ENCODE results near the gene FBXW4.

Gene FBXW4

DNA sequence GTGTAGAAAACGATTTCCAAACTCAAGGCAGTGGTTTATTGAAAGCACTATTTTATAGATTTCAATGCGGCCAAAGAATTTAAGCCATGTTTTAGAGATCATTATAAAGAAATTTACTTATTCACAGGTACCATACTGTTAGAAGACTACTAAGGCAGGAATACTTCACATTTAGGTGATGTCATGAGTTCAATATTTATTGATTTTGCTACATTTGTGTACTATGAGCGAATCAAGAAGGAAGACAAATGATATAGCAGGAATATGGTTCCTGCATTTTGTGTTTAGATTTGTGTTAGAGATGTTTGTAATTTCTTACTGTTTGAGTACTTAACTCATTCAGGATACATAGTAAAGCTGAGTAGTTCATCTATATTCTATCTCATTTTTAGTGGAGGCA lies 1.7 kb upstream of the FBXW4 start:
- no peak for DNase-seq (ENCODE audit: low read depth in 2 of 2)

DNA sequence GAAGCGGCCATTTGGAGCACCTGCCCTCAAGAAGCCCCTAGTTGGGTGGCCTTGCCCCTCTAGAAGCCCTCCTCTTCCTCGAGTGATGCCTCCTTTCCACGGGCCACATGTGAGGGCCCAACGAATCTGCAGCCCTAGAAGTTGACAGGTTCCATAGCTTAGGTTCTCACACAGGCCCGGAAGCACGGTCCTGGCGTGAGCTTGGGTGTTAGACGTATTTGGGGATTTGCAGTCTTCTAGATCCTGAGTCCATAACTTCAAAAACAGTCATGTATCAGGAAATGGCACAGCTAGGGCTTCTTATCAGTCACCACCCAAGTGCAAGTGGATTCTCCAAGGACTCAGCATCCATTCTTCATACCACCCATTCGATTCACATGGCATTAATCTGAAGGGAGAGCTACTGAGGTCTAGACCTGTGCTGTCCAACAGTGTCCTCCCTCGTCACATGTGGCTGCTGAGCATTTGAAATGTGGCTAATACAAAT lies 477 bp upstream of the FBXW4 start:
- no peak for DNase-seq (ENCODE audit: low read depth in 2 of 2)

DNA sequence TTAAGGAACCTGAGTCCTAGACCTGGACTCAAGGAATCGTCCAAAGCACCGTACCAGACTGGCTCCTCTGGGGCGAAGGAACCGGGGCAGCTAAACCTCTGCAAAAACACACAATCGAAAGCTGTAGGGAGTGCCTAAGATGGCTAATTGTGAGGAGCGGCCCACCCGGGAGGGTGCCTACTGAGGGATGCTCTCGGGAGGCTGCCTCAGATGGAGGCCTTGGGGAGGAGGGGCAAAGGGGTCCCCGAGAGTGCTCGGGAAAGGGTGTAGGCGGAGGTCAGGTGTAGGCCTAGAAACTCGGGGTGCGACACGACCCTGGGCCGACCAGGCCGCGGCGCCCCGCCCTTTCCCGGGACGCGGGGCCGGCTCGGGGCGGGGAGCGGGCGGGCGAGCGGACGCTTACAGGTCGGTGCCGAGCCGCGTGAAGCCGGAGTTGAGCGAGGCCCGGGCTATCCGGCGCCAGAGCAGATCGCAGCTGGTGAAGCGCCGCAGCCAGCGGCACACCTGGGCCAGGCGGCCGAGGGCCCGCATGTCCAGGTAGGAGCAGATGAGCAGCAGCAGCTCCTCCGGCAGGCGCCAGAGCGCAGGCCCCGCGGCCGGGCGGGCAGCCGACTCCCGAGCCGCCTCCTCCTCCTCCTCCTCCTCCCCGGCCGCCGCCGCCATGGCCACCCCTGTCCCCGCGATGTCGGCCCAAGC lies 844 bp downstream of the FBXW4 start:
- DNase-seq (ENCODE audit: low read depth in 2 of 2): peak; percentile 52 to 64

DNA sequence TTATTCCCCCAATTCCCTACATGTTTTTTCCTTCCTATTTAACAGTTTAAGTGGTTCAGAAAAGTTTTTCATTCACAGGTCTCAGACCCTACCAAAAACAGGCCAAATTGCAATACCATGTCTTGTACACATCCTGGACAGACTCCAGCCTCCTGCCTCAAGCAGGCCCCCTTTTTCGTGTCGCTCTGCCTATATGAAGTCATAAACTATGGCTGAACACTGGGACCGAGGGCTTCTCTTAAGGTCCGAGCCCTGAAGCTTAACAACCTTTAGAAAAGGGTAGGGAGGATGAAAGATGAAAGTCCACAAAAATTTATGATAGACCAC lies 1.4 kb downstream of the FBXW4 start:
- DNase-seq (ENCODE audit: low read depth in 2 of 2): no peak

DNA sequence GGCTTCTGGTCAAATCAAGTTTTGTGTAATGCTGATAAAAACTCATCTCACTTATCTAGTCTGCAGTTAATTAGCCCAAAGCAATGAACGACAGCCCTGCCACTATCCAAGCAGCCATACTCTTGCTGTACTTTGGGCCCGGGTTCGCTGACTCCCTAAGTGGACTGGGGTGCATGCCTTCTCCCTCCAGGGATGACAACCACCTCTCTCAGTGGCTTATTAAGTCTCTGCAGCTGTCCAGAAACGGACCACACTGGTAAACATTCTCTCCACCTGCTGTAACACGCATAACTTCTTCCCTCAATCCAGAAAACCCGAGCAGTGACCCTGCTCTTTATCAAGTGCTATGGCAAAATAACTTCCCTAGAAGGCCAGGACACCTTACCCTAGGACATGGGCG lies 3.9 kb downstream of the FBXW4 start:
- DNase-seq (ENCODE audit: low read depth in 2 of 2): no peak

DNA sequence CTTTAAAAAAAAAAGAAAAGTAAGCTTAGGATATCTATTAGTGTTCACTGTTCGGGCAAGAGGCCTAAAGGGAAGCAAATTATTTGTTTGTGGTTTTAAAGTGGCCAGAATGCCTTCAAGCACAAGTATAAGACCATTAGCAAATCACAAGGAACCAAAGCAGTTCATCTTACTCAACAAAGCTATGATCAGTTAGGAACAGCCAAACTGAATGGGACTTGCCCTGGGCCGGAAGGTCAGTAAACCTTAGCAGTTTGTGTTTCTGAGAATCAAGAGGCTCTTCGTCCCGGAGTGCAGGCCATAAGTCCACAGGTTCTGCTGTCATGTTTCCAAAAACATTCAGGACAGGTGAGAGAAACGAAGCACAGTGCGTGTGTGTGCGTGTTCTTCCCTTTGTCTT lies 4.5 kb downstream of the FBXW4 start:
- DNase-seq (ENCODE audit: low read depth in 2 of 2): no peak

DNA sequence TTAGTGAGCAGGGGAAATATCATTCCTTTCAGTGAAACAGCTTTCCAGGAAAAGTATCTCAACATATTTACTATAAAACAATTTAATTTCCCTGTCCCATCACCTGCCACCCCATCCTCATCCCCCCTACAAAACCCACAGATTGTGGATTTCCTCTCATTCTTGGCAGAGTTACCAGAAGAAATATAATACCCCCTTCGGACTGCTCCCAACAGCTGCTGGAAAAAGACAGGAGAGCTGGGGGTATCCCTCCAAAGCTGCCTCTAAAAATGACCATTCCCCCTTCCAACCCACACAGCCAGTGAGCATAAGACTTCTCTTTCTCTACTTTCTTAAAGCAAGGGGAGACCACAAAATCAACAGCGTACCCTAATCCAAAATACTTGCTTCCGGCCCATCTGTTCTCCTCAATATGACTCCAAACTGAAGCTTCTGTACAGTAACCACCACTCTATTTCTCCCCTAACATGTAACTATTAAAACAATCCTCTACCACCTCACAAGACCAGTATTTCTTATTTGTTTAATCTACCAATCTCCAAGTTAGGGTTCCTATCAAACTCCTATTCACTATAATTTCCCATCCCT lies 7.8 kb downstream of the FBXW4 start:
- no peak for DNase-seq (ENCODE audit: low read depth in 2 of 2)

DNA sequence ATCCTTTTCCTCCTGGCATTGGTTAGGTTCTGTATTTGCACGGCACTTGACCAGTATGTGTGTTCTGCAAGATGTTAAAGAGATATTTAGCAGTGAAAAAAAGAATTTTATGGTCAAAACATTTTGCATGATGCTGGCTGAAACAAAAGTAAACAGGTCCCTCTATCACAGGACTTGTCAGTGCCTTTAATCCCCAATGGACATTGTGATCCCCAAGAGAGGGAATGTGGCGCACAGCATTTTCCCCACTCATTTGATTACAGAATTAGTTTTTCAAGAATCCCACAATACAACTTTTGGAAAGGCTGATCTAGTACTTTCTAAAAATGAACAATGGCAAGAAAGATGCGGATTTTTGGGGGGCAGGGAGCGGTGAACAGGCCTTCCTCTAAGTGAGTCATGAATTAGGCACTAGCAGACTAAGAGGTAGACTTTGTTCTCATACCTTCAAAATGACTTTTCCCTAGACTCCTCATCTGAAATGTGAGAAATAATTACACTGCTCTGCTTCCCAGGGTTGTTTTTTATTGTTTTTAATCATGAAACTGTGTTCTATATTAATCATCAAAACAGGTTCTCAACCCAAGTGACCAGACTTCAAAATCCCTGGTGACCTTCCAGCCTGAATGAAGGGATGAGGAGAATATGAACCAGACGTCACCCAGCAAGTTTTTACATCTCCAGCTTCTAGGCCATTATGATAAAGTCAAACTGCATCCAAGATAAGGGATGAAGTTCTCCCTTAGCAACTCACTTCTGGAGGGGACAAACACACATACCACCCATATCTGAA lies 8.6 kb downstream of the FBXW4 start:
- DNase-seq (ENCODE audit: low read depth in 2 of 2): no peak

DNA sequence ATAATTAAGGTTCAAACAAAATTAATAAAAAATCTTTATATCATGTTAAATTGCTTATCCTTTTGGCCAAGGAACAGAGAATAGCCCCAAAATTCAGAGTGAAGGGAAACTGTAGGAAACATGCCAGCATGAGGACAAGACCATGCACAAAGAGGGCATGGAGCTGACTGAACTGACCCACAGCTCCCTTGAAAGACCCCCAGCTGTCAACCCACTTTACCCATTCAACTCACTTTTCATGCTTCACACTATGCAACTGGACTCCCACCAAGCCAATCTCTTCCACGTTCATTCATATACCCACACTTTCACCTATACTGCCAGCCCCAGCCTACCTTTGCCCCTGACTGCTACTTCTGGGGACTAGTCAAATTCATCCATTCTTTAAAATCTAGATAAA lies 10.2 kb downstream of the FBXW4 start:
- no peak for DNase-seq (ENCODE audit: low read depth in 2 of 2)

DNA sequence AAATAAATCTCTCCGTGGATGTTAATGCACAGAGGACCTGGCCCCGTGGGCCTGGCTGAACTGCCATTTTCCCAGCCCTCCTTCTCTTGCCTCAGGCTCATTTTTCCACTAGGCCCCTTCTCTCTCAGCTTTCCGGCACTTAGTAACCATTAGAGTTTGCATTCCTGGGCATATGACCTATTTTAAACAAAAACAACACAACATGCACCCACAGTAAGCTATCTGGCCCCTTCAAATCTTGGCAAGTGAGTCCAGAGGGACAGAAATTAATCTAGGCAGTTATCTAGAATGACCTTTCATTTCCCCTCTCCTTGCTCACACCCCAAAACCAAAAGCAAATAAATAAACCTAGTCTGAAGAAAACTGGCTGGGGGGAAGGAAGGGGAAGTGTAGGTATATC lies 11.7 kb downstream of the FBXW4 start:
- no peak for DNase-seq (ENCODE audit: low read depth in 2 of 2)

DNA sequence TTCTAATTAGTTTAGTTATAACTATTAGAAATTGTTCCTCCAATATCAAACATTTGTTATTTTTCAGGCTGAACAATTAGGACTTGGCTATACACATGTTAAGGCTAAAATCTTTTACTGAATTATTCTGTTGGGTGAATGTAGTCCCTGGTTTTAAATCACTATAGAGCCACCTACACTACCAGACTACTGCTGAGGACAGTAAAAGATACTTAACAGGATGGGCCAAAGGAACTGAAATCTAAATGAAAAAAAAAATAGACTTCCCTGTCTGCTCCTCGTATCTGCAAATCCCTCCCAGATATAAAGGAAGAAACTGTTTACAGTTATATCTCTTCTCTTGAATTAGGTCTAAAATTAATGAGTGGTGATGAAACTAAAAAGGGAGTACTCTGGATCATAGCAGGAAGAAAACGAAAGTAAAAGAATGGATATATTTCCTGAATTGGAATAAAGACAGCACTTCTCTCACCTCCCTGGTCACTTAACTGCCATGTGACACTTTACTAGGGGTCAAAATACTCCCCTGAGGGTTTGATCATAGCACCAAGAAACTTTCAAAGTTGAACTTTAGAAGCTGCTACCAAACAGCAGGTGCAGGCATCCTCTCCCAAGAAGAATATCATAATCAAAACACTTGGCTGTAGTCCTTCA lies 12.7 kb downstream of the FBXW4 start:
- DNase-seq (ENCODE audit: low read depth in 2 of 2): no peak

DNA sequence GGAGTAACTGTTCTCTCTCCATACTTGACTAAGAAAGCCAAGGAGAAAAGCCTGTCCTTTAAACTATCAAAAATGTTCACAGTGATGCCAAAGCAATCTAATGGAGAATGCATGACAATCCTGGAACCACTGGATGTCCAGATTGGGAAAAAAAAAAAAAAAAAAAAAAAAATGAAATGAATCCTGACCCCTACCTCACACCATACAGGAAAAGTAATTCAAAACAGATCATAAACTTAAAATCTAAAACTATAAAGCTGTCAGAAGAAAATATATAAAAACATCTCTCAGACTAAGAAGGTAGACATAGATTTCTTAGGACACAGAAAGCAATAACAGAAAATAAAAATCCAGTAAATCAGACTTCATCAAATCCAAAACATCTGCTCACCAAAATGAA lies 18.4 kb downstream of the FBXW4 start:
- no peak for DNase-seq (ENCODE audit: low read depth in 2 of 2)

DNA sequence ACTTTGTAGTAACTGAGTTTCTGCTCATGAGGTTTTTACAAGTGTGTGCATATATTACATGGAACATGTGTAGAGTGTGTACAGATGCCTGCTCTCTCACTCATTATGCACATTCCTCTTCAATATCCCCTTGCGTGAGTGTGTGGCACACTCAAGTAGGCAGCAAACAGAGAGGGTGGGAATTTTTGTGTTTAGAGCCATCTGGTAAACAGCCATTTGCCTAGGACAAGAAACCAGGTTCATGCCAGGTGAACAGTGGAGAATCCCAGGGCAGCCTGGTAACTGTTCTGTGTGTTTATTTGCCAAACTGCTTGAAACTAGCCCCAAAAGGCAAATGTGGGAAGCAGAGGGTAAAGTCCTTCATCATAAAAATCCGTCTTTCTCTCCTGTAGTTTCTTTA lies 19.9 kb downstream of the FBXW4 start:
- no peak for DNase-seq (ENCODE audit: low read depth in 2 of 2)

DNA sequence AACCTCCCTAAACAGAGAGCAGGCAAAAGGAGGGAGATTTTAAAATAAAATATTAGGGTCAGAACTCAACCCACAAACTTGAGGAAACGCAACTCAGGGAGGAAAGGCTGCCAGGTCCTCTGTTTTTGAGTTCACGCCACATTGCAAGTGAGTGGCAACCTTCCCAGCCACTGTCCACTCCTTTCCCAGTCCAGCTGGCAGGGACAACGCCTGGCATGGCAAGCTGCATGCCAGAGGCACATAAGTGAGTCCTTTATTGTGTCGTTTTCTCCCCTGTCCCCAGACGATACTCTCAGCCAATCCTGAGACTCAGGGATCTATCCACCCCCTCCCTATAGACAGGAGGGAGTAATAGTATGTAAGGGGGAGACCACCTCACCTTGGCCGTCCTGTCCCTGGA lies 22.4 kb downstream of the FBXW4 start:
- no peak for DNase-seq (ENCODE audit: low read depth in 2 of 2)

DNA sequence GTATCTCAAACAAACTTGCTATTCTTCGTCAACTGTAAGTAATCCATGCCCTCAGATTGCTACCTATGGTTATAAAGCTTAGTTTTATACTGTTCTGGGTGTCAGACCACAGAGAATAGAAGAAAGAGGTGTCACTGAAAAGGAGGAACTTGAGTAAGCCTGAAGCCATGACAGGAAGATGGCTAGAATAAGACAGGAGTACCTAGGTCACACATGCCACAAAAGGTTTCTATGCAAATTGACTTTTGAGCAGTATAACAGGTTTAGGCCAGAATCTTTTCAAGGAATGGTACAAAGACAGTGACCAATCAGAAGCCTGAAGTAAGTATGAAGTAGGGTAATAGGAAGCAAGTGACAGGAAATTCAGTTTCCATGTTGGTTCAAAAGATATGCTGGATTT lies 23.5 kb downstream of the FBXW4 start:
- DNase-seq (ENCODE audit: low read depth in 2 of 2): no peak

DNA sequence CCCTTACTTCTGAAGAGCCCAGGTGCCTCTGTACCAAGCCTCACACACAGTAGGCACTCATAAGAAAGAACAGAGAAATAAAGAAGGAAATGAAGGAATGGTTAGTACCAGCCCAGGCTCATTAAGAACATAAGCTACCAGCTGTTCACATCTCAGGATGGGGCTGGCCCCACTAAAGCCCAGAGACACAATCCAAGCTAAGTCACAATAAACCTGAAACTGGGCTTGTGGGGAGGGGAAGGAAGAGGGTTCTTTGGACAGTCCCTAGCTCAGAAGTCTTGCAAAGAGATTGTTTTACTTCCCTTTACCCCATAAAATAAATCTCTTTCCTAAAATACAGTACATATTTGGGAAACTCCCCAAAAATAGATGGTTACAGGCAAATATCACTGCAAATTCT lies 24.3 kb downstream of the FBXW4 start:
- no peak for DNase-seq (ENCODE audit: low read depth in 2 of 2)

DNA sequence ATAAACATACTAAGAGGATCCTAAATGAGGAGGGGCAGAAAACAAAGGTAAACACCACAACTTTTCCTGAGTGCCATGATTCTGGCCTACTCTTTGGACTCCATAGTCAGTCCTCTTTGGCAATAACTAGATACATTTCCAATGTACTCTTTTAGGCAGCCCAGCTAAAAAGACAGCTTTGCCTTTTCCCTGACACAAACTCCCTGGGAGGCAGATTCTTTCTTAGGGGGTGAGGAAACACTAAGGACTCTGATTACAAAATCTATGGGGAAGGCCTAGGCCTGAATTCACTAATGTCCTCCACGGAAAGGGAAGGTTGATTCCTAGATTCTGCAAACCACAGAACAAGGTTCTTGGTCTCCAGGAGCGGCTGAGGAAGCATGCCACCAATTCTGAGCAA lies 25.8 kb downstream of the FBXW4 start:
- DNase-seq (ENCODE audit: low read depth in 2 of 2): no peak

DNA sequence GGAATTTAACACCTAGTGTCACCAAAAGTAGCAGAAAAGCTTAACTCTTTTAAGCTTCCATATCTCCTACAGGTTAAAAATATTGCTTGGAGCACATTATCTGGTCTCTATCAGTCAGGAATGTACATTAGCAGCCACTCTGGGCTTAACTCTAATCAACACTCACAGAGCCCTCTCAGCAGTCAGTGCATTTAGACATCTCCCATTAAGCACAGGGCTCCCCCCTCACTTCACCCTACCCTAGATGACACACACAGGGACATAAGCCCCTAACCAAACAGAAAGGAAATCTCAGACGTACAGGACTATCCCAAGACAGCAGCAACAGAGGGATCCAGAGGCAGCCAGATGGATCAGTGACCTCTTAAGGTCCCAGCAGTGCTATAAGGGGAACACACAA lies 26.4 kb downstream of the FBXW4 start:
- DNase-seq (ENCODE audit: low read depth in 2 of 2): no peak

DNA sequence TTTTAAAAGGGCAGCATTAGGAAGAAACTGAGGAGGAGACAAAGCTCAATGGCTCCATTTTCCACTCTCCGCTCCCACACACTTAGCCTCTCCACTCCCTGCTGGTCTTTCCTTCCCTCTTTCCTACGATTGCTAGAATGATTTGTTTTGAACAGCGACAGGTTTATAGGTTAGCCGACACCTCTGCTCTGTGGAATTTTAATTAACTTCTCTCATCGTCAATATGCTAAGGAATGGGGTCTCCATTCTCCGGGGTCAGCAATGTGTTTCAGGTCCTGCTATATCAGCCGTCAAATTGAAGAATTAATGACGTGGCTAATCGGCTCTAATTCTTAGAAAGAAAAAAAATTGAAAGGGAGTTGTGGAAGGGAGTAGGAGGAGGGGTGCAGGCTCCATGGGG lies 28.9 kb downstream of the FBXW4 start:
- no peak for DNase-seq (ENCODE audit: low read depth in 2 of 2)

DNA sequence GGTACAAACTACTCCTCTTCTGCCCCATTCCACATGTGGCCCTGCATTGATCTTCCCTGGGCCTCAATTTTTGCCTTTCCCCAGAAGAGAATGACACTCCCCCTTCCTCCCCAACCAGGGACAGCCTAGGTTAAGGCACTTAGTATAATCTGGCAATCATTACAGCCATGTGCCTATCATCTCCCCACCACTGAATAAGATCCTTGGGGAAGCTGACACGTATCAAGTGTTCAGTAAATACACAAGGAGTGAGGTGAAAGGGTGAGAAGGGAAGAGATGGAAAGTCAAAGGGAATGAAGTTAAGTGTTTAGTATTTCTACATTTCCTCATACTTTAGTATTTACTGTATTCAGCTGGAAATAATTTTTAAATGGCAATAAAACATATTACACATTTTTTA lies 31.9 kb downstream of the FBXW4 start:
- no peak for DNase-seq (ENCODE audit: low read depth in 2 of 2)

DNA sequence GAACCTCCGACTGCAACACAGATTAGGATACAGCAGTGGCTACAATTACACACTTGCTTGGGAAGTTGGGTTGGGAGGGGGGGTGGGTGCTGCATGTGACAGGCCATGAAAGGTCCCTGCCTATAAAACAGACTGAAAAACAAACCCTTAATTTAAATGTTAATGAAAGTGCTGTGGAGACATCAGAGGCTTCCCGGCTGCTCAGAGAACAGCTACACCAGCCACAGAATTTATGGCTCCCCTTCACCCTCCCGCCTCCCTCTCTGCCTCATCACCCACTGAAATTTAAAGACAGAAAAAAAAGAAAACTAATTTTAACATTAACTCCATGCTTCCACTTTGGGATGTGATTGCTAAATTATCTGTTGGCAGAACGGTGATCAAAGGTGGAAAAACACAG lies 34.7 kb downstream of the FBXW4 start:
- DNase-seq (ENCODE audit: low read depth in 2 of 2): no peak

DNA sequence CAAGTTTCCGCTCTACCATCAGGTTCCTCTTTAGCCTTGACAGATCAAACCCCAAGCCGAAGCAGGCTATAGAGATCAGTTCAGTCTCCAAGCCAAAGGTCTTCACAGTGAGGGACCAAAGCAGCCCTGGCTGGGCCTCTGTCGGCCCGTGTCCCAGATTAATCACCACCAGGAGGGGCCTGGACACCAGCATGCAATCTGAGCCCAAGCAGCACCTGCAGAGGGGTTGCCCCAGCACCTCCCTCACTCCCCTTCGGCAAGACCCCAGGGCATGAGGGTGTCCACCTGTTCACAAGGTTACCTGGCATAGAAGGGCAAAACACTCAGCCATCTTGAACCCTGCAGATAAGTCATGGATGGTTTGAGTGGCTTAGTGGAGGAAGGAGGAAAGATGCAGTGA lies 36.0 kb downstream of the FBXW4 start:
- no peak for DNase-seq (ENCODE audit: low read depth in 2 of 2)

DNA sequence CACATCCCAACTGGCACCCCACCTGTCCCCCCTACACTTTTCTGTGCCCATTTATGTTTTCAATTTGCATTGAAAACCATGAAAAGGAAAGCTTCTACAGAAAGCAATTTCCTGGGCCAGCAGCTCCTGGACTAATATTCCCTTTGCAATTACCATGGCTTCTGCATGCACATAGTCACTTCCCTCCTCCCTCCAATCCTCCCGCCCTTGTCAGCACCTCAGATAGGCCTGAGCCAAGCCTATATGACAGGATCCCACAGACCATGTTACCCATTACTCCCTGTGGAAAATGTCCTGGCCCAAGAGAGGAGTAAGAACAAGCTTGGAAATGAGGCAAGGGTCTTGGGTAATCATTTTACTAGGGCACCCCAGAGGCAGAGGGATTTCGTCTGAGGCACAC lies 38.1 kb downstream of the FBXW4 start:
- DNase-seq (ENCODE audit: low read depth in 2 of 2): no peak
